CD1c-positive myeloid dendritic cell (primary cell): ENCODE data around the gene PSMD9.

Experiments used
- DNase-seq: peaks from one replicate; pipeline ENCODE4 v3.0.0-alpha.2; 2016; ENCODE audit errors: extremely low spot score

The PSMD9 gene

DNA sequence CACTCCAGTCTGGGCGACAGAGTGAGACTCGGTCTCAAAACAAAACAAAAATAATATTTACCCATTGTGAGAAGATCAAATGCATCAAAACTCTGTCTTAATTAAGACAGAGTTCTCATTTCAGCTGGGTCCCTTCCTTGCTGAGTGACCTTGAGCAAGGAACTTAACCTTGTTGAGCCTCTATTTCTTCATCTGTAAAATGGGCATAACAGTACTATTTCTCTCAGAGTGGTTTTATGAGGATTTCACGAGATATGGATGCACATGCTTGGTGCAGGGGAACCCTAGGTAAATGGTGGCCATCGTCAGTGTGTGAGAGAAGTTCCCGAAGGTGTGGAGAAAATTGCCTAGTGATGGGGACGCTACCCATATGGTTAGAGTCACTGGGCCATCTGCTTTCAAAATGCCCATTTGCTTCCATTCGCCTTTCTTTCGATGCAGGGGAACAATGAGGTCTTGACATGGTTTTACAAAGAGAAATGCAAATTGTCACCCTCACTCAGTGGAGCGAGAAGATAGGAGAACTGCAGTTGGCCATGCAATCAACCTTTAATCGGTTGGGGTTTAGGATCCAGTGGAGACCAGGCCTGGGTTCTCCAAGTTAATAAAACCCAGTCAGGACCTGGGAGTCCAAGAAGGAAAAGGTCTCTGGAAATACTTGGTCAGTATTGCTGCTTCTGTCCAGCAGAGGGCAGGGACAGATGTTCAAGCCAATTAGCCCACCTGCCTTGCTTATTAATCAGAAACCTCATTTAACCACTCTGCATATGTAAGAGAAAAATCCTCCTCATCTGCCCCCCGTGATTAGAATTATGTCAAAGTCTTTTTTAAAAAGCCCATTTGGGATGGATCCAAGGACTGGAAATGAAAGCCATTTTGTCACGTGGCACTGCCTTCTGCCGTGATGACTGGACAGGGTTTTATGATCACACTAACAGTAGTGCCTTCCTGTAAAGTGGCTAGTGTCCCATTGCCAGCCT is 67.0 kb downstream of the PSMD9 start:
- DNase-seq = peak; percentile 31

DNA sequence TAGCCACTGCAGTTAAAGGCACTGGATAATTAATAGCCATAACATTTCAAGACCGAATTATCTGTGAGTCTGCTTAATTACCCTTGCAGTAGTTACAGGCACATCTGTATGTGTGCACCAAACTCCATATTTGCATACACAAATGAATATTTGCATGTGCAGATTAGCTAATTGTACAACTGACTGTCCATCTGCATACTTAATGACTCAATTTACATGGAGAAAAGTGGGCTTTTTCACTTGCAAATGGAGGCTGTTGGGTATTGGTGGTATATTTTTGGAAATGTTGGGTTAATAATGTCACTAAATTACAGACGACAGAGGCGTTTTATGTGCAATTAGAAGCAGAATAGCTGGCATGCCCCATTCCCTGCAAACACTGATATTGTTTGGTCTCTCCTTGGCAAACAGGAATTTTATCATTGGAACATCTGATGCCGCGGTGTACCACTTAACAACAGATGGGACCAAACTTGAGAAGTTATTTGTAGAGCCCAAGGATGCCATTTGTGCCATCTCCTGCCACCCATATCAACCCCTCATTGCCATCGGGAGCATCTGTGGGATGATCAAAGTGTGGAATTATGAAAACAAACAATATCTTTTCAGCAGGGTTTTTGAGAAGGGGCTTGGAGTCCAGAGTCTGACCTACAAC is 69.4 kb downstream of the PSMD9 start:
- no peak for DNase-seq

DNA sequence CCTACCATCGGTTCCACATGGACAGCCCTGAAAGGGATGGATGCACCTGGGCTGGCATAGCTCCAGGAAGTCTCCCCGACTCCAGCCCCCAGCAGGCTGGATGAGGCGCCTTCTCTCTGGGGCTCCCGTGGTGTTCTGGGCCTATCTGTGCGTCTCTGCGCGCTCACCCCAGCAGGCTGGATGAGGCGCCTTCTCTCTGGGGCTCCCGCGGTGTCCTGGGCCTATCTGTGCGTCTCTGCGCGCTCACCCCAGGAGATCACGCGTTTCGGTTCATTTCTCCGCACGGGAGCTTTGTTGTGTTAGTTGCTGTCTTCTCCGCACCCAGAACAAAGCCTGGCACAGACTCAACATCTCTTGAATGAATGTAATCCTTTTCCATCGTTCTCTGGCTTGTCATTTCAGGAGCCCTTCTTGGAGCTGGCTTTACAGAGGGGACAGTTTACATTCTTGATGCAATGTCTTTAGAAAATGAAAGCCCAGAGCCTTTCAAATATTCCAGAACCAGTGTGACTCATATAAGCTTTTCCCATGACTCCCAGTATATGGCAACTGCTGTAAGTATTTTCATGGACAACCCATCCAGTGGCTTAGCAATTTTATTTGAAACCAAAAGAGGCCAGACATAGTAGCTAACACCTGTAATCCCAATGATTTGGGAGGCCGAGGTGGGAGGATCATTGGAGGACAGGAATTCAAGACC is 70.1 kb downstream of the PSMD9 start:
- DNase-seq = no peak

DNA sequence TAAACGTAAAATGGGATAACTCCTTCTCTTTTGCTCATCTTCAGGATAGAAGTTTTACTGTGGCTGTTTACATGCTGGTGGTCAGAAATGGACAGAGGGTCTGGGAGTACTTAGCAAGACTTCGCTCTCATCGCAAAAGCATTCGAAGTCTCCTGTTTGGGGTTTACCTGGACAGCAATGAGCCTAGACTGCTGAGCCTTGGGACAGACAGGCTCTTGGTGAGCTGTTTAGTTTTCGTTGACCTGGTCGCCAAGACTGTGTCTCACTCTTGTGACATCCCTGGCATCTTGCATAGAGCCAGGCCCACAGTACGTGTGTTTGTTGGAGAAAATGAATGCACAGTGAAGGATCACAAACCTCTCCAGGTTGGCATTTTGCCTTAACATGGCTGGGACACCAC is 72.0 kb downstream of the PSMD9 start:
- no peak for DNase-seq

DNA sequence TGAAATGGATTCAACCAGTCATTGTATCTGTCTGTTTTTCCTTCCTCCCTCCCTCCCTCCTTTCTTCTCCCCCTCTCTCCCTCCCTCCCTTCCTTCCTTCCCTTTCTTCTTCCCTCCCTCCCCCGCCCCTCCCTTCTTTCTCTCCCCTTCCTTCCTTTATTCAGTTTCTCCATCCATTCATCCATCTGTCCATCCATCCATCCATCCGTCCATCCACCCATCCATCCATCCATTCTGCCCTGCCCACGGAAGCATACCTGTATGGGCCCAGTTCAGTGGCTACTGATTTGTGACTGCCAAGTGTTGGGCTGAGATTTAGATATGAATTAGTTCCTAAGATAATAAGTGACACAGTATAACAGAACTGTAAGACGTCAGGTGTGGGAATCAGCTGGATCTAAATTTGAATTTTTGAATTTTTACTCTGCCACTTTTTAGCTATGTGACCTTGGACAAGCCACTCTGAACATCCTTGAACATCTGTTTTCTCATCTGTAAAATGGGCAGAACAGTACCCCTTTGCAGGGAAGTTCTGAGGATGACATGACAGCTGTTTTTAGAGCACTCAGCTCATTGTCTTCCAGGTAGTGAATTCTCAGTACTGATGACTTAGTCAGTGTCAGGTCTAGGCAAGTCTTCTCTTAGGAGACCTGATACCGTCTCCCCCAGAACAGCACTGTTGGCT is 72.7 kb downstream of the PSMD9 start:
- no peak for DNase-seq

DNA sequence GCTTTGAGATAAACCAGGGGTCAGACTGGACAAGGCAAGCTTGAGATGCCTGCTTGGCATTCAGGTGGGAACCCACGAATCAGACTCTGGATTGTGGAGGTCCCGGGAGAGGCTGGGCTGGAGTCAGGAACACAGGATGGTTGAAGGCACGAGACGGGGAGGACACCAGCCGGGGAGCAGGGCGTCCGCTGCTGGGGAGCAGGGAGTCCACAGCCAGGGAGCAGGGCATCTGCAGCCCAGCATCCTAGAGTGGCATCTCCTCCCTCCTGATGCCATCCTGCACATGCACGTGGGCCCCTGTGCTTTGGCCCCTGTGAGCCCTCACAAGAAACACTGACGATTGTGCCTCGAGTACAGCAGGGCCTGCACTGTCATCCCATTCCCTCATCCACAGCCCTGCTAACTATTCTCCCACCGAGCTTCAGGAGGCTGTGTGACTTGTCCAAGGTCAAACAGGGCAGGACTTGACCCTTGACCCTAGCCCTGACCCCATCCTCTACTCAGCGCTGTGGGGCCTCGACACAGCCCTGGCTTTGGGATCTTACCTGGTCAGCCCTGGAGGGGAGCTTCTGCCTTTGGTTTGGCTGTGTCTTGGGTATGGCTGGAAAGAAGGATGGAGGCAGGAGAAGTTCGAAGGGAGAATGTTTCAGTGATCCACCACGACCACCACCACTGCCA is 74.9 kb downstream of the PSMD9 start:
- DNase-seq = no peak

DNA sequence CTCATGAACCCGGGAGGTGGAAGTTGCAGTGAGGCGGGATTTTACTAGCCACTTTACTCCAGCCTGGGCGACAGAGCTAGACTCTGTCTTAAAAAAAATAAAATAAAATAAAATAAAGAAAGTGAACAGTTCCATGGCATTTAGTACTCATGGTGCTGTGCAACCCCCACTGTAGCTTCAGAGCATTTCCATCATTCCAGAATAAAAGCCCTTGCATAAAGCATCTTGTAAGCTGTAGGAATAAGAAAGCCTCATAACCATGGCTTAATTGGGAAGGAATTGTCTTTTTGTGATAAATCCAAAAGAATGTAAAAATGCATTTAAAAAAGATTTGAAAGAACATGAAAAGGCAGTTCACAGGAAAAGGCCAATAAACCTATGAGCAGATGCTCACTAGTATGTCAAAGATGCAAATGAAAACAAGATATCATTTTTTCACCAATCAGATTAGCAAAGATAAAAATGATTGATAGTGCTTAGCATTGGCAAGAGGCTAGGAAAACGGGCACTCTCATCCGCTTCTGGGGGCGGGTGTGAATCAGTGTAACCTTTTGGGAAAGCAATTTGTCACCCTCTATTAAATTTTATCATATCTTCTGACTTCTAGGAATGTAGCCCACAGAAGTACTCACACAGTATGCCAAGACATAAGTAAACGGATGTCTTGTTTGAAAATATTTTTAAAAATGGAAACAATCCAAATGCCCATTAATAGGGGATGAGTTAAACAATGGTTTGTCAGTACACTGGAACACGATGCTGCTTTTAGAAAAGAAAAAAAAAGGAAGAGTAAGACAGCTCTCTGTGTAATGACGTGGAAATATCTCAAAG is 76.4 kb downstream of the PSMD9 start:
- no peak for DNase-seq

DNA sequence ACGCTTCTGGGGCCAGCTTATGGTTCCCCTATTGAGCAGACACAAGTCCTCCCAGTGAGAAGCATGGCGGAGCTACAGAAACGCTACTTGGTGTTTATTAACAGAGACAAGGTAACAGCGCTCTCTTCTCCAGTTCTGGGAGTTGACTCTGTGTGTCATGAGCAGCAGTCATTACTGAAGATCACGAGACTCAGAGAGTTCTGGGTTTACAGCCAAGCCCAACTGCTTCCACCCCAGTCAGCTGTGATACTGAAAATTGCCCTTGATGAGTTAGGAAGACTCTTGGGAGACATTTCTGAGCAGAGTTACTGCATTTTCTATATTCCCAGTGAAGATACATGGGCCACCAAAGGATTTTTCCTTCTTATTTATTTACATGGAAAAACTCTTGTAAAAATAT is 78.4 kb downstream of the PSMD9 start:
- DNase-seq = no peak
